HG02840 (cell line): Measurements from ENCODE around the gene DDX39A.

Source experiments
- ATAC-seq: cut with Tn5 transposase; IDR thresholded peaks from one replicate; pipeline ENCODE4 v1.9.1; 2021; ENCODE audit warnings: mild to moderate bottlenecking, moderate library complexity, moderate number of reproducible peaks; ENCODE audit not compliant: unreplicated experiment, low FRiP score

The DDX39A gene

DNA sequence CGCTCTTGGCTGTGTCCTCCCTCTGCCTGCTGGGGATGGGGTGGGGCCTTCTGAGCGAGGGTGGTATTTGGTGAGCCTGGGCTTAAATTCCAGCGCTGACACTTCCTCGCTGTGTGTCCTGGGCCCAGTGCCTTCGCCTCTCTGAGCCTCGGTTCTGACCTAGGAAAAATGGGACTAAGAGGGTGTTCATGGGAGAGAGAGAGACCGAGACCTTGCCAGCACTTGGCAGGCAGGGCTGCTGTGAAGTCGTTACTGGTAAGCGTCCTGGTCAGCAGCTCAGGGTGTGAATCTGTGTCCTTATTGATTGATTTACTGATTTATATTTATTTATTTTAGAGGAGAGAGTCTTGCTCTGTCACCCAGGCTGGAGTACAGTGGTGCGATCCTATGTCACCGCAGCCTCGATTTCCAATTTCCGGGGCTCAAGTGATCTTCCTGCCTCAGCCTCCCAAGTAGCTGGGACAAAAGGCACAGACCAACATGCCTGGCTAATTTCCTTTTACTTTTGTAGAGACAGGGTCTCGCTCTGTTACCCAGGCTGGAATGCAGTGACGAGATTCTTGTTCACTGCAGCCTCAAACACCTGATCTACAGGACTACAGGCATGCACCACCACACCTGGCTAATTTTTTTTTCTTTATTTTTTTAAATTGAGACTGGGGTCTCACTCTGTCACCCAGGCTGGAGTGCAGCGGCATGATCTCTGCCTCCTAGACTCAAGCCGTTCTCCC, 16.3 kb upstream of the DDX39A start:
- ATAC-seq, result no peak

DNA sequence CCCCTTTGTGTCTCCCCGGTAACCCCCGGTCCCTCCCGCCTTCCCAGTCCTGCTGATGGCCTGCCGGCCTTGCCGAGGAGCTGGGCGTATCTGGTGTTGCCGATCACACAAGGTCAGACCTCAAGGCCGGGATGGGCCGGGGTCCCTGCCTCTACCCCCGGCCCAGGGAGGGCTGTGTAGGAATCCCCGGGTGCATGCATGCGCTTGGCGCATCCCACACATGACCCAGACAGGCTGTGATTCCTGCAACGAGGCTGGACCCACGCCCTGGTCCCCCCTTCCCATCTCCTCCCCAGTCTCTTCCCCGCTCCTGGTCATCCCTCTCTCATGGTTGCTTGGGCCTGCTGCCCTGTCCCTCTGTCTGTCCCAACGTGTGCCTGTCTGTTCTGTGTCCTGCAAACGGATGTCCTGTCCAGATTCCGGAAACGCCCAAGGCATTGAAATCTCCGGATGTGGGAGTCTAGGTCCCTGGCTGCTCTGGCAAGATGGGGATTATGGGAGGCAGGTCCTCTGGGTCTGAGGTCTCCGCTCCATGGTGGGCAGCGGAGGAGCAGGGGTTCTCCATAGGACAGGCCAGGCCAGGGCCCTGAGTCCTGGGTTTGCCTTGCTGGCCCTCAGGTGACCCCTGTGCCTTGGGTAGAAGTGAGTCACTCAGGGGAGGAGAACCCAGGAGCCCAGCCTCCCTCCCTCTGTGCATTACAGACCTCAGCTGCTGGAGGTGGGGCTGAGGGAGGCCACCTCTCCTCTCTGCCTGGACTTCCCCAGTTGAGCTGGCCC, 15.6 kb upstream of the DDX39A start:
- no peak for ATAC-seq

DNA sequence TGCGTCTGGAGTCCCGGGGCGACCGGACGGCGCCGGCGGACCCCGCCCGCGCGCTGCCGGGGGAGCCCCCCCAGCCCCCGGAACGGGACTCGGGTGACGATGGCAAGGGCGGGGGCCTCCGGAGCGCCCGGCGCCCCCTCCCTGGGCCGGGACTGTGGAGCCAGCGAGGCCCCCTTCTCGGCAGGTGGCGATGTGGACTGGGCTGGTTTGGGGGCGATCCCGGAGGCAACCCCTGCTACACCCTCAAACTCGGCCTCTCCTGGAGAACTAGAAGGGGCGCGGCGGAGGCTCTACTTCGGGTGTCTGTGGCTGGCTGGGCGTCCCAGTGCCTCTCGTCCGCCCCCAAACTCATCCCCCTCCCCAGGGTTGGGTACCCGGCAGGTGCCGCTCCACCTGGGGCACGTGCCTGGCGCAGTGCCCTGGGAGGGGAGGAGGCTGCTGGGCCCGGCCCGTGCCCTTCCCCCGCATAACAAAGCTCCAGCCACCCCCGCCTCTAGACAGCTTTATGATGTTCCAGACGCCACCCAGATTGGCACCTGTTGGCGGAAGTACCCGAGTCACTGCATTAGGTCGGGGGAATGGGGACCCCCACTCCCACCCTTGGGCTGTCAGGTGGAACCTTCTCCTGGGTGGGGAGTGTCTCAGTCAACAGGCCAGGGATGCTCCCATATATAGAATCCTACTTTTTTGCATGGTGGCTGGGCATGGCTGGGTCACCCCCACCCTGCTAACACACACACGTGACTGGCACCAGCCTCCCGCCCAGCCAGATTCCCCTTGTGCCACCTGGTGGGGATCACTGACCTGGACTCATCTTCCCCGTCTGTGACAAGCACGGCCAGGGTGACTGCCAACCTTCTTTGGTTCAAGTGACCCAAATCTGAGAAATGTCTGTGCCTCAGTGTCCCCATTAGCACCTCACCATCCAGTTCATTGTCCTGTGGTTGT, 14.7 kb upstream of the DDX39A start:
- peak; percentile 14 for ATAC-seq

DNA sequence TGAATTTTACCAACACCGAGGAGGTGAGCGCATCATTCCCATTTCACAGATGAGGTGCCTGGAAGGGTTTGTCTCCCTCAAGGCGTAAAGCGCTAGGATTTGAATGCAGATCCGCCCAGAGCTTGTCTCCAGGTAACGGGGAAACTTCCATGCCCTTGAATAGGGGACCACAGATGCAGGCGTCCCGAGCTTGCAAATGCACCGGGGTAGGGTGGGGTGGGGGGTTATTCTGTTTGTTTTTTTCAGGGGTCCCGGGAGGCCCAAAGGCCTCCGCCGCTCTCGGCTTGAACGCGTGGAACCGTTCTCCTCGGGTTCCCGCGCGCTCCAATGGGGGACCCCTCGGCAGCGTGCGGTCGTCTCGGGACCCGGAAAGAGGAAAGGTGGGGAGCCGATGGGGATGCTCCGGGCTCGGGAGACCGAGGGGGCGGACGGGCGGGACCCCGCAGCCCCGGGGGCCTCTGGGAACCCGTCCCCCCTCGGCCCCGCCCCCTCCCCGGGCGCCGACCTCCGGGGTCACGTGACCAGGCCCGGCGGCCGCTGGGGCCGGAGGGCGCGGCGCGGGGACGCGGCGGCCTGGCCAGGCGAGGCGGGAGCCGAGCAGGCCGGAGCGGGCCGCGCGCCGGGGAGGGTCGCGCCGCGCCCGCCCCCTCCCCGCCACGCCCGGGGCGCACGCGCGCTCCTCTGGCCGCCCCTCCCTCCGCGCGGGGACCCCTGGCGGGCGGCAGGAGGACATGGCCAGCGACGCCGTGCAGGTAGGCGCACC, 13.8 kb upstream of the DDX39A start, which contains the start of gene PKN1:
Gene PKN1, plus strand, starts transcription at position 516 of the 763 bp plus-strand sequence. Its CDS starts 216 bp downstream, at position 732.
- peak; percentile 47 for ATAC-seq

DNA sequence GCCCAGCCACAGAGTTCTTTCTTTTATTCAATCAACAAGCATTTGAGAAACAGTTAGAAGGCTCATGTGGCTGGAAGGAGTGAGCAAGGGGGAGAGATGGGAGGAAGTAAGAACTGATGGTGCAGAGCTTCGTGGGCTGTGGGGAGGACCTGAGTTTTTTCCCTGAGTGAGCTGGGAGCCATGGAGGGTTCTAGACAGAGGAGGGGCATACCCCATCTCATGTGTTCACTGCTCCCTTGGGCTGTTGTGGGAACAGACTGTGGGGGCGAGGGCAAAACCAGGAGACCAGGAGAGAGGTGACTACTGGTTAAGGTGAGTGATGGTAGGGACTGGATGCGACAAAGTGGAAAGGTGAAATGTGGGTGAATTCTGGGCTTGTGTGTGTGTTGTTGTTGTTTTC, 11.6 kb upstream of the DDX39A start:
- ATAC-seq, result no peak

DNA sequence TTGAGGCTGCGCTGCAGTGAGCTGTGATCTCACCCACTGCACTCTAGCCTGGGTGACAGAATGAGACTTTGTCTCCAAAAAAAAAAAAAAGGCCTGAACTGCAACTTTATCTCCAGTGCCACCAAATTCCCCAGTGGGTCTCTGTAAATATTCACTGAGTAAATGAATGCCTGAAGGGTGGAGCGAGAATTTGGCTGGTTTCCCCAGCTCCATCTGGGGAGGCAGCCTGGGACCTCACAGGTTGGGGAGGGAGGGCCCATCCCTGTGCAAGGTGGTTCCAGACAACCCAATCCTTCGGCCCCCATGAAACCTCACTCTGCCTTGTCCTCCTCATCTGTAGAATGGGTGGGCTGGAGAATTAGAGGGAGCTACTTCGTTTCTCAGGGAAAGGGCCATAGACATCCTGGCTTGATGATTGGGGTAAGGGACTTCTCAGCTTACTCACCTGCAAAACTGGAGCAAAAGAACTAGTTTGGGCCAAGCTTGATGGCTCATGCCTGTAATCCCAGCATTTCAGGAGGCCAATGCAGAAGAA, 9.8 kb upstream of the DDX39A start:
- no peak for ATAC-seq

DNA sequence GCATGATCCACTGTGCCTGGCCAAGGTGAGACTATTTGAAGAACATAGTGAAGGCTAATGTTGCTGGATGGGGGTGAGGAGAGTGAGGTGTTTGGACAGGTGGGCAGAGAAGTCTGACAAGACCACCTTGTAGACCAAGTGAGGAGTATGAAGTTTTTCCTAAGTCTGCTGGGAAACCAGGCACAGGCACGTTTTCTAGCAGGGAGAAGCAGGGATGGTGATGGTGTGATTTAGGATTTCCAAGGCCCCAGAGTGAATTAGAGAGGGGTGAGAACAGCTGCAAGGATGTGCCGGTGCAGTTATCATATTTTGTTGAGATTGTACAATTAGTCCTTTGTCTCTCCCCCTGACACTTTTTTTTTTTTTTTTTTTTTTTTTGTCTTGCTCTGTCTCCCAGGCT, 8.3 kb upstream of the DDX39A start:
- ATAC-seq, result no peak

DNA sequence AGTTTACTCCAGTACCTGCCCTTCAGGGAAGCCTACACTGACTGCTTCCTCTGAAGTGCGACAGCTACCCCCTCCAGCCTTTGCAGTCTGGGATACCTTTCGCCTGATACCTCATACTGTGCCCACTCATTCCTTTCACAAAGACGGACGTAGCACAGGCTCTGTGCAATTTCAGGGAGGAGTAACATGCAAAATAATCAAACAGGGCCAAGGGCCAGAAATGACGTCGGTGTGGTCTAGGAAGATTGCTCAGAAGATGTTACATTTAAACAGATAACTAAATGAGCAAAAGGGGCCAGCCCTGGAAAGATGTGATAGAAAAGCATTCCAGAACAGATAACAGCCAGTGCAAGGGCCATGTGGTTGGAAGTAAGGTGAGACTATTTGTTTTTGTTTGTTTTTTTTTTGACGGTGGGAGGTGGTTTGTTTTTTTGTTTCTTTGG, 6.6 kb upstream of the DDX39A start:
- no peak for ATAC-seq

DNA sequence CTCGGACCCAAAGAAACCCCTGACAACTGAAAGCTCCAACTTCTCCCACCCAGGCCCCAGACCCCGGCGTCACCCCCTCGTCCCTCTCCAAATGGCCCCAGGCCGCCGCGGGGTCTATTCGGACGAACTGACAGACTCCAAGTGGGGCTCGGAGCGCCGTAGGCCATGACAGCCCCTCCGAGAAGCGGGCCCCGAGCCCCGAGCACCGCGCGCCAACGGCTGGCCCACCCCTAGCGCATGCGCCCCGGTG, 360 bp downstream of the DDX39A start:
- peak; percentile 43 for ATAC-seq

DNA sequence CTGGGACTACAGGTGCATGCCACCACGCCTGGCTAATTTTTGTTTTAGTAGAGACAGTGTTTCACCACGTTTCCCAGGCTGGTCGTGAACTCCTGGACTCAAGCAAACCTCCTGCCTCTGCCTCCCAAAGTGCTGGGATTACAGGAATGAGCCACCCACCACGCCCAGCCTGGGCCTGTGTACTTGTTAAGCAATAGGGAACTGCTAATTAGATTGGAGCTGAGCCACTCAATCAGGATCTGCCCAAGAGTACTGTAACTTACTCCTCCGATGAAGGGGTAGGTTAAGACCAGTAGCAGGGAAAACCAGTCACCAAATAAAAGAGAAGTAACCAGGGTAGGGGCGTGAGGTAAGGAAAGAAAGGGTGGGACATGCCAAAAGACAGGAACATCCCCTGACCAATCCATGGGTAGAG, 2.3 kb downstream of the DDX39A start:
- ATAC-seq, result no peak

DNA sequence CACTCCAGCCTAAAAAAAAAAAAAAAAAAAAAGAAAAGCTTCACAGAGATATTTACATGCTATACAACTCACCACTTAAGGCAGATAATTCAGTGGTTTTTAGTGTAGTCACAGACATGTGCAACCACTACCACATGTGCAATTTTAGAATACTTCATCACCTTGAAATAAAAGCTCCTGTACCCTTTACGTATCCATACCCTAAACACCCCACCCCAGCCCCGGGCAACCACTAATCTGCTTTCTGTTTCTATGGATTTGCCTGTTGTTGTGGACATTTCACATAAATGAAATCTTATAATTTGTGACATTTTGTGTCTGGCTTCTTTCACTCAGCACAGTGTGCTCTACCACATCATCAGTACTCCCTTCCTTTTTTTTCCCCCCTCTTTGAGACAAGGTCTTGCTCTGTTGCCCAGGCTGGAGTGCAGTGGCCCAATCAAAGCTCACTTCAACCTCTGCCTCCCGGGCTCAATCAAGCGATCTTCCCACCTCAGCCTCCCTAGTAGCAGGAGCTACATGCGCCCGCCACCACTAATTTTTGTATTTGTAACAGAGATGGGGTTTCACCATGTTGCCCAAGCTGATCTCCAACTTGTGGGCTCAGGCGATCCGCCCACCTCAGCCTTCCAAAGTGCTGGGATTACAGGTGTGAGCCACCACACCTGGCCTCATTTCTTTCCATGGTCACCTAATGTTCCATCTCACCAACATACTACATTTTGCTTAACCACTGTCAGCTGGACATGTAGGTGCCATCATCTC, 4.0 kb downstream of the DDX39A start:
- no peak for ATAC-seq

DNA sequence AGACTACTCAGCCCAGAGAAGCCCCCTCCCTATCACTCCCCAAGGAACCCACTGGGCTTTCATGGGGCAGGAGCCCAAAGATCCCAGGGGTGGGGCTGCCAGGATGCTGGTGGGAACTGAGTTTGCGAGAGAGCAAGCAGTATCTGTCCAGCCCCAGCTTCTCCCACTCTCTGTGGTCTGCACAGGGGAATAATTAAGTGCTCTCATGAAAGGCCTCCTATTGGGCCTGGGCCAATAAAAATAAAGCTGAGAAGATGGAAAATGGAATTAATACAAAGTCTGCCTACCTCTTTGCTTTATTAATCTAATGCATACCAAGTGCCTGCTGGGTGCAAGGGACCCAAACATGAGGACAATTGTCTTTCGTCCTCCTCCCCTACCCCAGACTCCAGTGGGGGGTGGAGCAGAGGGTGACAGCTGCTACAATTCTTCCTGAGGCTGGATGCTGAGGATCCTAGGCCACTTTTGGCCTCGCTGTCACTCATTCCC, 5.4 kb downstream of the DDX39A start:
- ATAC-seq, result no peak

DNA sequence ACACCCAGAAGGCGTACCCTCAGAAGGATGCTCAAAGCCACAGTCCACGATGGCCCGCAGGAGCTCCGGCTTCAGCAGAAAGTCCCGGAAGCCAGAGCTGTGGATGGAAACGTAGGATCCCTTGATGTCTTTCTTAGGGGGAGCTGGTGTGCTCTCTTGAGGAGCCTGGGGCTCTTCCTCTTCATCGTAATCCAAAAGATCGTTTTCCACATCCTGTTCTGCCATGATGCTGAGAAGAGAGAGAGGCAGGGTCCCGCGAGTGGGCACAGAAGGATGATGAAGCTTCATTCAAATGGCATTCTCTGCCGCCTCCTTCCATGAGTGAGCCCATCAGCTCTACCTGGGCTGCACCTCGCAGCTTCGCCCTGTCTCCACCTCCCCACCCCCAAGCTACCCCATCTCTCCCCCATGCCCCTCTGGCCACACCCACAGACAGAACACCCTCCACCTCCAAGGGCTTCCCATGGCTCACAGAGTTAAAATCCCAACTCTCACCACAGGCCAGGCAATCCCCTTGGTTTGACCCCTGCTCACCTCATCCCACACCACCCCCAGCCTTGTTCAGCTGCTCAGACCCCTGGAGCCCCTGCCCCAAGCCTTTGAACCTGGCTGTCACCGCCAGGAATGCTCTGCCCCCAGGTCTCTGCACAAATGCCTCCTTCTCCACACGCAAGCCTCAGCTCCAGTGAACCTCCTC, 6.0 kb downstream of the DDX39A start:
- ATAC-seq, result no peak

DNA sequence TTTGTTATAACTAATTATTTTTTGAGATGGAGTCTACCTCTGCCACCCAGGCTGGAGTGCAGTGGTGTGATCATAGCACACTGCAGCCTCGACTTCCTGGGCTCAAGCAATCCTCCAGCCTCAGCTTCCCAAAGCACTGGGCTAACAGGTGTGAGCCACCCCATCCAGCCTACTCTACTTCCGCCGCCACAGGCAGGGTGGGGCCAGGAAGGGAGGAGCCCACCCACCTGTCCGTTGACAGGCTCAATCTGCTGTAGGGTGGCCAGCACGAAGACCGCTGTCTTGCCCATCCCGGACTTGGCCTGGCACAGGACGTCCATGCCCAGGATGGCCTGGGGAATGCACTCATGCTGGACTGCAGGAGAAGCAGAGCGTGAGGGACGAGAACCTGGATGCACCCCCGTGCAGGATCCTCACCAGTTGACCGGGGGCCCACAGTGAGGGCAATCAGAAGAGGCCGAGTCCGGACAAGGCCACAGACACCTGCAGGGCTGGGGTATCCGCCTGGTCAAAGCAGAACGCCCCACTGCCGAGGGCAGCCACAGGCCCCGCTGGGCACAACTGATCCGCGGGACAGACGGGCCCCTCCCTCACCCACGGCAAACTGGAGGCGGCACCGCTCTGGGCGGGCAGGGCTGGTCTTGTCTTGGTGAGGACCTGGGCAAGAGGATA, 6.7 kb downstream of the DDX39A start:
- no peak for ATAC-seq

DNA sequence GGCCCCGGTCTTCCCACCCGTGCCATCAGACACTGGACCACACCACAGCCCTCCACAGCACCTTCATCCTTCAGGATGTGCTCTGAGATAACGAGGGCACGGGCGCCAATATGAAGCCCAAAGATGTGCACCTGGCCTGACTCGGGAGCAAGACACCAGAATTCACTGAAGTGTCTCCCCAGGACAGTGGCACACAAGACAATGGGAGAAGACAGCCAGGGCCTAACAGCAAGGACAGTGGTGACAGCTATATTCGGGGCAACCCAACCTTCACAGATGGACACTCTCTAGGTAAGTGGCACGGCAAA, 7.2 kb downstream of the DDX39A start:
- ATAC-seq, result no peak

DNA sequence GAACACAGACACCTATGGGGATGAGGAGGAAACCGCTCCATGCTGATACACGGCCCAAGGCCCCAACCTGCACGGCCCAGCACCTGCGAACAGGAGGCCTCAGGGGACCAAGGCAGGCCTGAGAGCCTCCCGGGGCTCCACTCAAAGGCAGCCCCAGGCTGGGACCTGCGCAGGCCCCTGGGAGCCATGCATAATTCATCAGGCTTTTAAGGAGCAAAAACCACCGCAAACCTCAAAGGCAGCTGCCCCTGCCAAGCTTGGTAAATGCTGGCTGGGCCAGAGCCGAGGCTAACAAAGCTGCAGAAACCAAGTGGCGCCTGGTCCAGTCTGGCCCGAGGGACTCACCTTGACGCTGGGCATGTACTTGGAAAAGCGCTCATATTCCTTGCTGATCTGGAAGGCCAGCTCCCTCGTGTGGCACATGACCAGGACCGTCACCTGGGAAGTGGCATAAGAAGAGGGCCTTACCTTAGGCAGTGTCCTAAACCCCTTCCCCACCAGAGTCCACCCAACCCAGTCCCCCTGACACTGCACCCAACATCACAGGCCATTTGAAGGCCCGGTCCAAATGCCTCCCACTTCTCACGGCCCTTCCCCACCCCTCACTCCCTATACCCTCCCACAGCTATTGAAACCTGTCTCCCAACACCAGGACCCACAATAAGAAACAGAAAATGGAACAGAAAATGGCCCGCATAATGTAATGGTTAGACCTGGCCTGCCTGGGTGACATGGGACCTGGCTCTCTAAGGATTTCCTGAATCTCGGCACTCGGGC, 7.8 kb downstream of the DDX39A start:
- ATAC-seq, result no peak
